Colonic mucosa (tissue), 4 donors: ENCODE data around the gene MFAP4. TPM values are rescaled to one million over a fixed set of nuclear protein-coding genes. Genes with fewer than 3 reads are reported as not detected.

Source experiments
- DNase-seq: peaks from one replicate; pipeline ENCODE4 v3.0.0-alpha.2; 2020
- H3K27ac ChIP-seq: fragments of 200-600 bp; one replicate; pipeline ENCODE4 v1.8.0; 2021
- H3K27me3 ChIP-seq: fragments of 200-600 bp; one replicate; pipeline ENCODE4 v1.8.0; 2021
- H3K36me3 ChIP-seq: fragments of 200-600 bp; one replicate; pipeline ENCODE4 v1.8.0; 2021
- H3K4me1 ChIP-seq: fragments of 200-600 bp; one replicate; pipeline ENCODE4 v1.8.0; 2021; ENCODE audit warnings: mild to moderate bottlenecking
- H3K4me3 ChIP-seq: fragments of 200-600 bp; one replicate; pipeline ENCODE4 v1.8.0; 2021
- H3K9ac ChIP-seq, 2 donors: one replicate each; pipeline ENCODE4 v1.7.0; 2013; ENCODE audit warnings: control low read depth in 2 of 2, low read depth in 2 of 2, low read length in 2 of 2
- H3K9me3 ChIP-seq: fragments of 200-600 bp; one replicate; pipeline ENCODE4 v1.8.0; 2021
- intact Hi-C: fragments of 100-400 bp; cut with DNase I; formaldehyde crosslinking; loops from one replicate; pipeline ENCODE4 v1.14.1; 2022
- total RNA-seq, 2 donors: library from RNA; stranded (reverse); fragmentation: NEBNext Ultra II Directional in 1 of 2; extraction: Animal tissue kit (Norgen Biotek cat#: 25700) in 1 of 2; gene quantifications; one replicate each; pipeline ENCODE4 v1.2.1, GENCODE V29; 2021
- TF ChIP-seq, protein P1 (sequence below): fragments of 200-600 bp; IDR thresholded peaks from one replicate; pipeline ENCODE4 v1.8.0; 2022; ENCODE audit warnings: antibody characterized with exemption, mild to moderate bottlenecking
- donor health status: healthy.
- donor health status: DM: no; HTN: no; CAD: no.
- donor health status: DM: no; HTN: no; CAD: no.

The MFAP4 gene
- total RNA-seq, 2 donors from 2014 or later, result 22.2 to 56.0 TPM

DNA sequence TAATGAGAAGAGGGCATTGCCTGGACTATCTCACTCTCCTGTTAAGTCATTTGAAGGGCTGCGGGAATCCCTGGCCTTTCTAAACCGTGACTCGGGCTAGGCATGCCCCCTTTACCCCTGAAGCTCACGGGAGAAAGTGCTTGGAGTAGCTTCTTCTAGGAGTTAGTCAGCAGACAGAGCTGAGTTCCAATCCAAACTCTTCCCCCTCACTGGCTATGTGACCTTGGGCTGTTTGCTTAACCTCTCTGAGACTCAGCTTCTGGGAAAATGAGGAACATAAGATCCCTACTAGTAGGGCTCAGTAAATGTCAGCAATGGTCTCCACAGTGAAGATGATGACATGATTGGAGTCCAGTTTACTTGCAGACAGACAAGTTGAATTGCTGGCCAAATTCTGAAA, 18.8 kb downstream of the MFAP4 start:
- TF ChIP-seq, protein P1, sequence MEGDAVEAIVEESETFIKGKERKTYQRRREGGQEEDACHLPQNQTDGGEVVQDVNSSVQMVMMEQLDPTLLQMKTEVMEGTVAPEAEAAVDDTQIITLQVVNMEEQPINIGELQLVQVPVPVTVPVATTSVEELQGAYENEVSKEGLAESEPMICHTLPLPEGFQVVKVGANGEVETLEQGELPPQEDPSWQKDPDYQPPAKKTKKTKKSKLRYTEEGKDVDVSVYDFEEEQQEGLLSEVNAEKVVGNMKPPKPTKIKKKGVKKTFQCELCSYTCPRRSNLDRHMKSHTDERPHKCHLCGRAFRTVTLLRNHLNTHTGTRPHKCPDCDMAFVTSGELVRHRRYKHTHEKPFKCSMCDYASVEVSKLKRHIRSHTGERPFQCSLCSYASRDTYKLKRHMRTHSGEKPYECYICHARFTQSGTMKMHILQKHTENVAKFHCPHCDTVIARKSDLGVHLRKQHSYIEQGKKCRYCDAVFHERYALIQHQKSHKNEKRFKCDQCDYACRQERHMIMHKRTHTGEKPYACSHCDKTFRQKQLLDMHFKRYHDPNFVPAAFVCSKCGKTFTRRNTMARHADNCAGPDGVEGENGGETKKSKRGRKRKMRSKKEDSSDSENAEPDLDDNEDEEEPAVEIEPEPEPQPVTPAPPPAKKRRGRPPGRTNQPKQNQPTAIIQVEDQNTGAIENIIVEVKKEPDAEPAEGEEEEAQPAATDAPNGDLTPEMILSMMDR, result no peak
- H3K27ac ChIP-seq, result no peak overlapping the region
- H3K9me3 ChIP-seq, result no peaks in the 10 kb centered on the region
- no peak for DNase-seq
- no peaks in the 10 kb centered on the region for H3K27me3 ChIP-seq
- no peak overlapping the region for H3K9ac ChIP-seq
- no peaks in the 10 kb centered on the region for H3K36me3 ChIP-seq
- intact Hi-C loops, result loop anchor here (10.0 kb wide), 1 partner anchor 397 kb away; no protein-coding TSS in a partner anchor
- H3K4me3 ChIP-seq, result no peak overlapping the region
- H3K4me1 ChIP-seq, result no peaks in the 10 kb centered on the region

DNA sequence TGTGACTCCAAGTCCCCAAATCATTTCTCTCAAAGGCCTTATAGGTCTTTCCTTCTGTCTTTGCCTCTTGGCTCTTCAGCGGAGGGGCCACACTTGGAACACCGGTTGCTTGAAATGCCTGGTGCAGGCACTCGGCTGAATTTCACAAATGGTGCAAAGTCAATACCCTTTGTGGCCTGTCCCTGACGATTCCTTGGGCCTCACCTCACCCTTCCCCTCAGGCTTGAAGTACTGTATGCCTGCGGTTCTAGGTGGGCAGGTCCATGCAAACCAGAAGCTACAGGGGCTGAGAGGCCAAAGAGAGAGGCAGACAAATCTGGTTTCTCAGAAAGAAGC, 20.4 kb downstream of the MFAP4 start:
- TF ChIP-seq, protein P1, result no peak
- Histone ChIP-seq H3K36me3 (no peaks in the 10 kb centered on the region), H3K4me1 (no peaks in the 10 kb centered on the region), H3K4me3 (no peak overlapping the region), H3K9ac (no peak overlapping the region), H3K27ac (no peak overlapping the region), H3K27me3 (no peaks in the 10 kb centered on the region), H3K9me3 (no peaks in the 10 kb centered on the region)
- intact Hi-C loops, result loop anchor here (10.0 kb wide), 1 partner anchor 398 kb away; no protein-coding TSS in a partner anchor
- DNase-seq, result no peak

DNA sequence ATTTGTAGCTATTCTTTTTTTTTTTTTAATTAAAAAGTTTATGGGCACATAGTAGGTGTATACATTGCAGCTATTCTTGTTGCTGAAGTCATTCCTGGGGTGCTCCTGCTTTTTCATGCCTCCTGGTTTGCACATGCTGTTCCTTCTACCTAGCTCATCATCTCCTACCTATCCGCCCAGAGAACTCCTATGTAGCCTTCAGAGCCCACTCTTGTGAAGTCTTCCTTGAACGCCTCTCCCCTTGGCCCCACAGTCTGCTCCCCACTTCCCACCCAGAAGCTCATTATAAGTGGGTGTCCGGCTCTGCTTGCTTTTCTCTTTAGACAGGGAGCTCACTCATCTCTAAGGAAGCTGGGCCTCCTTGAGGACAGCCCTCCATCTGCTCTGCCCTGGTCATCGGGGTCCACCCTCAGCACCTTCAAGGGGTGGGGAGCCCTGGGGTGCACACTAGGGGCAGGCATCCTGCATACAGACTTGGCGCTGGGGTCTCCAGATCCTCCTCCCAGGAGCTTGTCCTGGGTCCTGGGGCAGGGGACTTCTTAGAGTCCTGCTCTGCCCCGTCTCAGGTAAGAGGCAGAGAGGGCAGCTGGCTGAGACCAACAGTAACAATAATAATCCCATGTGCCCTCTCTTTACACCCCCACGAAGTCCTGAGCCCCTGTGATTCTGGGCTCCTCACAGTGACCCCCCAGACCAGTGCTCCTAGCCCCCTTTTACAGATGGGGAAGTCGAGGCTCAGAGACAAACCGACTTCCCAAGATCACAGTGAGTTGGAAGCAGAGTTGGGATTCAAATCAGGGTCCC, 21.0 kb downstream of the MFAP4 start:
- Histone ChIP-seq H3K4me1 (no peaks in the 10 kb centered on the region), H3K27me3 (no peaks in the 10 kb centered on the region), H3K9ac (no peak overlapping the region), H3K4me3 (no peak overlapping the region), H3K36me3 (no peaks in the 10 kb centered on the region), H3K27ac (no peak overlapping the region), H3K9me3 (no peaks in the 10 kb centered on the region)
- intact Hi-C loops, result loop anchor here (10.0 kb wide), 1 partner anchor 399 kb away; no protein-coding TSS in a partner anchor
- DNase-seq, result no peak
- TF ChIP-seq, protein P1, result no peak

DNA sequence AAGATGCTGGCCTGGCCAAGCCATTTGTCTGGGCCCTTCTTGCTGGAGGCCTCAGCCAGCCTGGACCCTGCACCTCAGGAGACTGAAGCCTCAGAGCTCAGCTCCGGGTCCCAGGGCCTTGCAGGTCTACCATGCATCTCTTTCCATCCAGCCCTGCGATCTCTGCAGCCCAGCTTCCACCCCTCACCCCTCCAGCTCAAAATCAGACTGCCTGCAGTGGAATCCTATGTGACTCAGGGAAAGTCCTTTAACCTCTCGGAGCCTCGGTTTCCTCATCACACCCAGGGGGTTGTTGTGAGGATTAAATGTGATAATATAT, 21.5 kb downstream of the MFAP4 start:
- intact Hi-C loops, result loop anchor here (10.0 kb wide), 1 partner anchor 399 kb away; no protein-coding TSS in a partner anchor
- H3K27ac ChIP-seq, result no peak overlapping the region
- no peak overlapping the region for H3K4me3 ChIP-seq
- no peaks in the 10 kb centered on the region for H3K27me3 ChIP-seq
- H3K4me1 ChIP-seq, result no peaks in the 10 kb centered on the region
- TF ChIP-seq, protein P1, result no peak
- no peaks in the 10 kb centered on the region for H3K36me3 ChIP-seq
- no peak for DNase-seq
- H3K9ac ChIP-seq, result no peak overlapping the region
- H3K9me3 ChIP-seq, result no peaks in the 10 kb centered on the region

DNA sequence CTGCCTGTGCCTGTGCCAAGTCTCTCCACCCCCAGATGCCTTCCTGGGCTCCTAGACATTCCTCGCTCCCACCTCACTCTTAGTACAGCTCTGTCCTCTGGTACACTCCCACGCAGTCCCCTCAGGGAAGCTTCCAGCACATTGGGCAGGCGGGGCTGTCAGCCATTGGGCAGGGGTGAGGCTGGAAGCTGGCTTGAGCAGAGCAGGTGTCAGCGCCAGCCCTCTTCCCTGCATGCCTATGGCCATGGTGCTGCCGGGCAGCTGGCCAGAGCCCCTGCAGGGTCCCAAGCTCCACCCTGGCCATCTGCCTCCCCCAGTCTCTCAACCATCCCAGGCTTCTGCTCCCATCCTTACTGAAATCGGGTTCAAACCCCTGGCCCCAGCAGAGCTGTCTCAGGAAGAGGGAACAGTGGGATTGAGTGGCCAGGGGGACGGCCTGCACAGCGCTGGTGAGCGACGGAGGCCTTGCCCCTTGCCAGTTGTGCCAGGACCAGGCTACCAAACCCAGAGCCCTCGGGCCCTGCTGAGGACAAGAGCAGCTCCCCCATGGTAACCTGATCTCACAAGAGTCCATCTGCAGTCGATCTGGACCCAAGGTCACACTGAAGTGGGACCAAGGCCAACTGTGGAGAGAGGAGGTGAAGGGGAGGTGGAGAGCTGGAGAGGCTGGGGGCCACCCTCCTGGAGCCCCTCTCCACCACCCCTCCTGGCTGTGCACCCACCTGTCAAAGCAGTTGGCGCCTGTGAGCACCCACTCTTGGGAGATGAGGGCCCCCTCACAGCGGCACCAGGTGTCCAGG, 22.1 kb downstream of the MFAP4 start:
- no peaks in the 10 kb centered on the region for H3K4me1 ChIP-seq
- TF ChIP-seq, protein P1, result no peak
- no peaks in the 10 kb centered on the region for H3K27me3 ChIP-seq
- intact Hi-C loops, result loop anchor here (10.0 kb wide), 1 partner anchor 400 kb away; no protein-coding TSS in a partner anchor
- H3K27ac ChIP-seq, result no peak overlapping the region
- no peak overlapping the region for H3K4me3 ChIP-seq
- DNase-seq, result no peak
- no peaks in the 10 kb centered on the region for H3K9me3 ChIP-seq
- H3K36me3 ChIP-seq, result no peaks in the 10 kb centered on the region
- H3K9ac ChIP-seq, result no peak overlapping the region
